HFF-Myc (cell line): ENCODE measurements around the gene NBPF3.
"Not testable (repeated sequence)": the region's sequence is repeated elsewhere in the genome, so short reads cannot be mapped to it uniquely, and the experiment has no call there.

Source experiments
- DNase-seq: peaks from one replicate; pipeline ENCODE4 v3.0.0-alpha.2; 2011; ENCODE audit warnings: low read depth; ENCODE audit errors: extremely low read depth
- H3K4me3 ChIP-seq: replicated peaks from 2 replicates; pipeline ENCODE4 v1.5.1; 2011; ENCODE audit warnings: low read depth, mild to moderate bottlenecking, control low read depth, low read length
- CTCF ChIP-seq: IDR thresholded peaks from 2 replicates; pipeline ENCODE4 v1.5.1; 2012; ENCODE audit warnings: mild to moderate bottlenecking, low read depth, low read length, control low read depth; ENCODE audit errors: missing control alignments

NBPF3 gene

GRCh38 chr1:21414015-21414414 is 25.9 kb upstream of the NBPF3 start:
- no peak for DNase-seq
- no peak overlapping the region for H3K4me3 ChIP-seq
- no peak for TF ChIP-seq CTCF

- not testable (repeated sequence) for H3K4me3 ChIP-seq, DNase-seq
Measured at GRCh38 chr1:21420378-21420777, 19.6 kb upstream of the NBPF3 start.

- H3K4me3 ChIP-seq, DNase-seq: not testable (repeated sequence)
Measured at GRCh38 chr1:21421307-21421706, 18.6 kb upstream of the NBPF3 start.

- DNase-seq = not testable (repeated sequence)
- H3K4me3 ChIP-seq = 0 out of 2 replicates have a peak overlapping the region, but pooled peaks have one; percentile 17
Measured at GRCh38 chr1:21427798-21428480, 12.0 kb upstream of the NBPF3 start.

- H3K4me3 ChIP-seq = 0 out of 2 replicates have a peak overlapping the region, but pooled peaks have one; percentile 17
- not testable (repeated sequence) for DNase-seq
Measured at GRCh38 chr1:21428481-21429073, 11.4 kb upstream of the NBPF3 start.

GRCh38 chr1:21429210-21429609 is 10.7 kb upstream of the NBPF3 start:
- DNase-seq, H3K4me3 ChIP-seq: not testable (repeated sequence)

- not testable (repeated sequence) for H3K4me3 ChIP-seq, DNase-seq
Measured at GRCh38 chr1:21430875-21431274, 9.1 kb upstream of the NBPF3 start.

- no peak overlapping the region for H3K4me3 ChIP-seq
- DNase-seq = no peak
- TF ChIP-seq CTCF = no peak
Measured at GRCh38 chr1:21434394-21434793, 5.5 kb upstream of the NBPF3 start.

GRCh38 chr1:21435646-21436487 is 4.1 kb upstream of the NBPF3 start:
- DNase-seq = no peak
- TF ChIP-seq CTCF = no peak
- no peak overlapping the region for H3K4me3 ChIP-seq
